SU-DHL-6 (cell line): ENCODE measurements around the gene TNIK.

Experiments used
- CTCF ChIP-seq: fragments of 200-600 bp; sonication (generic); IDR thresholded peaks from one replicate; pipeline ENCODE4 v1.5.1; 2017; ENCODE audit warnings: antibody characterized with exemption, mild to moderate bottlenecking, low read length, moderate library complexity; ENCODE audit not compliant: insufficient read depth, poor library complexity, severe bottlenecking
- EZH2phosphoT487 ChIP-seq: fragments of 200-600 bp; sonication (generic), shearing (Covaris generic); conservative IDR thresholded peaks from 2 replicates; pipeline ENCODE4 v1.6.1; 2018; ENCODE audit warnings: mild to moderate bottlenecking, antibody characterized with exemption, low read length, moderate library complexity, mixed read lengths

- TF ChIP-seq EZH2phosphoT487: no peak
- no peak for TF ChIP-seq CTCF
These were observed 283.1 kb downstream of the TNIK start for GRCh38 chr3:171177056-171177455.
